B cell (primary cell): ENCODE data around the gene GRXCR2. TPM values are rescaled to one million over a fixed set of nuclear protein-coding genes. Genes with fewer than 3 reads are reported as not detected.

Experiments used
- ATAC-seq: fragments of 200-7000 bp; cut with Tn5 transposase; one replicate; pipeline ENCODE4 v1.10.0; 2021; ENCODE audit warnings: low read depth, mild to moderate bottlenecking, moderate number of reproducible peaks, moderate library complexity
- CTCF ChIA-PET: fragments of 350-600 bp; sonication (Branson Sonifier 250); formaldehyde crosslinking; loops from one replicate; lab custom pipeline; 2021; ENCODE audit warnings: antibody characterized with exemption, inconsistent platforms; lab: Charles Lee
- POLR2A ChIA-PET: fragments of 350-600 bp; sonication (Branson Sonifier 250); formaldehyde crosslinking; loops from one replicate; lab custom pipeline; 2021; ENCODE audit warnings: antibody characterized with exemption; lab: Charles Lee
- DNase-seq: peaks from one replicate; pipeline ENCODE4 v3.0.0; 2013
- H2AFZ ChIP-seq: 2 replicates; pipeline ENCODE4 v1.6.1; 2012; ENCODE audit warnings: mild to moderate bottlenecking, low read depth, low read length; ENCODE audit not compliant: insufficient read depth, poor library complexity, severe bottlenecking
- H3K27ac ChIP-seq, 2 donors: 1 replicate in 1 of 2; 2 replicates in 1 of 2; pipeline ENCODE4 v1.5.1; 2012 to 2013; ENCODE audit warnings: low read length in 2 of 2, mild to moderate bottlenecking in 2 of 2, moderate library complexity in 1 of 2
- H3K27me3 ChIP-seq, 4 experiments: fragments of 200-600 bp in 1 of 4; sonication (generic) in 1 of 4; replicated peaks in 1 of 4; 1 replicate in 2 of 4; 2 replicates in 2 of 4; pipeline versions ENCODE4 v1.6.1 to v1.7.0; 2013 to 2016; ENCODE audit warnings: low read length in 3 of 4, mild to moderate bottlenecking in 2 of 4, mixed read lengths in 1 of 4, moderate library complexity in 1 of 4; ENCODE audit not compliant: insufficient read depth in 4 of 4, control insufficient read depth in 3 of 4; ENCODE audit errors: control extremely low read depth in 1 of 4
- H3K36me3 ChIP-seq, 2 experiments: replicated peaks in 1 of 2; 1 replicate in 1 of 2; 2 replicates in 1 of 2; pipeline versions ENCODE4 v1.6.1 to v1.7.1; 2013; ENCODE audit warnings: low read length in 1 of 2; ENCODE audit not compliant: insufficient read depth in 2 of 2, control insufficient read depth in 1 of 2; ENCODE audit errors: control extremely low read depth in 1 of 2, extremely low read depth in 1 of 2
- H3K4me1 ChIP-seq, 2 donors: fragments of 200-600 bp in 1 of 2; sonication (generic) in 1 of 2; 1 replicate in 1 of 2; 2 replicates in 1 of 2; pipeline versions ENCODE4 v1.5.1 to v1.6.1; 2013 to 2017; ENCODE audit warnings: low read length in 2 of 2; ENCODE audit not compliant: control insufficient read depth in 2 of 2, insufficient read depth in 2 of 2
- H3K4me2 ChIP-seq: replicated peaks from 2 replicates; pipeline ENCODE3; 2012; ENCODE audit warnings: mild to moderate bottlenecking, low read depth, low read length; ENCODE audit not compliant: poor library complexity, severe bottlenecking
- H3K4me3 ChIP-seq, 5 experiments: fragments of 200-600 bp in 1 of 5; sonication (generic) in 1 of 5; 1 replicate in 3 of 5; 2 replicates in 2 of 5; pipeline versions ENCODE4 v1.5.1 to v1.7.0; 2011 to 2016; ENCODE audit warnings: low read length in 4 of 5, mild to moderate bottlenecking in 4 of 5, low read depth in 2 of 5, control low read depth in 1 of 5, moderate library complexity in 1 of 5; ENCODE audit not compliant: insufficient read depth in 1 of 5; ENCODE audit errors: control extremely low read depth in 1 of 5, extremely low read depth in 1 of 5
- H3K79me2 ChIP-seq: fragments of 200-600 bp; sonication (generic); one replicate; pipeline ENCODE4 v1.6.0; 2016; ENCODE audit warnings: low read length; ENCODE audit not compliant: control insufficient read depth, insufficient read depth
- H3K9ac ChIP-seq: fragments of 200-600 bp; sonication (generic); 2 replicates; pipeline ENCODE4 v1.6.1; 2017; ENCODE audit warnings: mild to moderate bottlenecking, low read length, moderate library complexity
- H3K9me3 ChIP-seq, 3 donors: one replicate each; pipeline versions ENCODE4 v1.6.1 to v1.7.1; 2013; ENCODE audit warnings: low read length in 2 of 3; ENCODE audit not compliant: control insufficient read depth in 2 of 3, insufficient read depth in 1 of 3; ENCODE audit errors: control extremely low read depth in 1 of 3
- H4K20me1 ChIP-seq: 2 replicates; pipeline ENCODE4 v1.6.0; 2012; ENCODE audit warnings: mild to moderate bottlenecking, low read length; ENCODE audit not compliant: insufficient read depth, control insufficient read depth, poor library complexity, severe bottlenecking
- H3K27ac Mint-ChIP-seq: one replicate; pipeline ENCODE4 v1.8.0; 2021; ENCODE audit warnings: mixed read lengths
- H3K27me3 Mint-ChIP-seq: one replicate; pipeline ENCODE4 v1.8.0; 2021; ENCODE audit warnings: mixed read lengths
- H3K4me1 Mint-ChIP-seq: one replicate; pipeline ENCODE4 v1.8.0; 2021; ENCODE audit warnings: mixed read lengths
- H3K4me3 Mint-ChIP-seq: one replicate; pipeline ENCODE4 v1.8.0; 2021; ENCODE audit warnings: mixed read lengths
- H3K9me3 Mint-ChIP-seq: one replicate; pipeline ENCODE4 v1.8.0; 2022; ENCODE audit warnings: mixed read lengths; ENCODE audit not compliant: insufficient read depth
- EZH2 ChIP-seq: IDR thresholded peaks from 2 replicates; pipeline ENCODE4 v1.6.1; 2012; ENCODE audit warnings: borderline replicate concordance, low read depth, mild to moderate bottlenecking, moderate library complexity, low read length; ENCODE audit not compliant: insufficient read depth, poor library complexity, severe bottlenecking
- WGBS: methylation state at CpG from one replicate; pipeline ENCODE4 v1.1.5; 2013; ENCODE audit warnings: missing lambda C conversion rate; ENCODE audit not compliant: insufficient coverage; 5-methylcytosine and 5-hydroxymethylcytosine counted together
- intact Hi-C: fragments of 100-400 bp; cut with micrococcal nuclease; formaldehyde crosslinking; loops from one replicate; pipeline ENCODE4 v1.10.0; 2022
- polyA plus RNA-seq: library from polyadenylated mRNA; depleted of rRNA; stranded (reverse); fragments of >200 nt; gene quantifications from 2 replicates; pipeline ENCODE4 v1.2.3, GENCODE V29; 2012
- total RNA-seq, 2 donors: library from RNA; stranded (reverse); fragments of 120-200 nt in 1 of 2; gene quantifications; 1 replicate in 1 of 2; 2 replicates in 1 of 2; pipeline versions ENCODE4 v1.2.3 to v1.2.4, GENCODE V29; 2013 to 2022
- TF ChIP-seq, protein P1 (sequence below): fragments of 200-600 bp; IDR thresholded peaks from one replicate; pipeline ENCODE4 v1.8.0; 2022; ENCODE audit warnings: antibody characterized with exemption, mild to moderate bottlenecking

The GRXCR2 gene
- total and polyA plus RNA-seq, 2 donors (not counting 1 experiment from before 2014, with no cell fraction given) = not detected

DNA sequence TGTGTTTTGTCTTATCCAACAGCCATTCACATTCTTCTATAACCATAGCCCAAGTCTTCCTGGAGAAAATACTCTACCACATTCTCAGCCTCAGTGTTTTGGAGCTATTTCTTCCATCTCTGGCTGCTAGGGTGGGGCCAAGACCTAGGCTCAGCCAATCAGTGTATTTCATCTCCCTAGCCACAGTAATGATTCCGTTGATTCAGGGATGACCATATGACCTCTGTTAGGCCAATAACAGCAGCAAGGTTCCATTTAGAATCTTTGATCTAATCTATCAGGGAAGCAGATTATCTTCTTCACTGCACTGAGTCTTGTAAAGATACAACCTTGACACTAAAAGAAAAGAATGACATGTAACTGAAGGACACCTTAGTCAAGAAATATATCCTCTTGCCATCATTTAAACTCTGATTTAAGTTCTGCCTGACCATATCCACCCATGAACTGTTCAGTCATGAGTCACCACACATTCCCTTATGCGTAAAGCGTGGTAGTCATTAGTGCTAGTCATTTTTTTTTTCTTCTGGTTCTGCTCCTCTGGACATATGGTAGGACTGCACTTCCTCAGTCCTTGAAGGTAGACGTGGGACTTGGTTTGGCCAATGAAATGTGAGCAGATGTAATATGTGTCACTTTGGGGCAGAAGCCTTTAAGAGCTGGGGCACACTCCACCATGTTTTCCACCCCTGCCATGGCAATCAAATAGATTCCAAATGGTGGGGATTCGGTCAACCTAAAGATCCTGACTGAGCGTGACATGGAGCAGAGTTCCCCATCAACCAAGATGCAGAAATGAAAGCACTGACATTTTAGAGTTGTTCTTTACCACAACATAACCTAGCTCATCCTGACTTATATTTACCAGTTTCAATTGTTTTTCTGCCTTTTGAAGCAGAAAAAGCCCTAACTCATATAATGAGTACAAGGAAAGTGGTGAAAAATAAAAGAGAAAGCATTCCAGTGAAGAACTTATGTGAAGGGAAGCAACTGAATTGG is 25.0 kb downstream of the GRXCR2 start:
- Mint-ChIP-seq H3K9me3 (peaks cover 4% of the 10 kb centered on the region), H3K27me3 (peaks cover 25% of the 10 kb centered on the region), H3K27ac (no peak overlapping the region), H3K4me1 (no peaks in the 10 kb centered on the region), H3K4me3 (no peak overlapping the region)
- H3K4me2 ChIP-seq = no peak overlapping the region
- WGBS = 71% methylated on average over 1 of the region's 6 CpGs
- H3K9ac ChIP-seq = no peak overlapping the region
- H3K9me3 ChIP-seq = no peaks in the 10 kb centered on the region
- H3K4me3 ChIP-seq = no peak overlapping the region
- no peaks in the 10 kb centered on the region for H3K79me2 ChIP-seq
- ChIA-PET POLR2A (no interaction called here), CTCF (no interaction called here)
- peaks cover 0 to 6% (median 0%) of the 10 kb centered on the region in 4 experiments for H3K27me3 ChIP-seq
- DNase-seq (no peak), ATAC-seq (no peak)
- H3K36me3 ChIP-seq = no peaks in the 10 kb centered on the region
- no peaks in the 10 kb centered on the region for H4K20me1 ChIP-seq
- no peaks in the 10 kb centered on the region for H3K4me1 ChIP-seq
- H2AFZ ChIP-seq = no peak overlapping the region
- no peak overlapping the region for H3K27ac ChIP-seq
- no peak for TF ChIP-seq EZH2
- TF ChIP-seq, protein P1, sequence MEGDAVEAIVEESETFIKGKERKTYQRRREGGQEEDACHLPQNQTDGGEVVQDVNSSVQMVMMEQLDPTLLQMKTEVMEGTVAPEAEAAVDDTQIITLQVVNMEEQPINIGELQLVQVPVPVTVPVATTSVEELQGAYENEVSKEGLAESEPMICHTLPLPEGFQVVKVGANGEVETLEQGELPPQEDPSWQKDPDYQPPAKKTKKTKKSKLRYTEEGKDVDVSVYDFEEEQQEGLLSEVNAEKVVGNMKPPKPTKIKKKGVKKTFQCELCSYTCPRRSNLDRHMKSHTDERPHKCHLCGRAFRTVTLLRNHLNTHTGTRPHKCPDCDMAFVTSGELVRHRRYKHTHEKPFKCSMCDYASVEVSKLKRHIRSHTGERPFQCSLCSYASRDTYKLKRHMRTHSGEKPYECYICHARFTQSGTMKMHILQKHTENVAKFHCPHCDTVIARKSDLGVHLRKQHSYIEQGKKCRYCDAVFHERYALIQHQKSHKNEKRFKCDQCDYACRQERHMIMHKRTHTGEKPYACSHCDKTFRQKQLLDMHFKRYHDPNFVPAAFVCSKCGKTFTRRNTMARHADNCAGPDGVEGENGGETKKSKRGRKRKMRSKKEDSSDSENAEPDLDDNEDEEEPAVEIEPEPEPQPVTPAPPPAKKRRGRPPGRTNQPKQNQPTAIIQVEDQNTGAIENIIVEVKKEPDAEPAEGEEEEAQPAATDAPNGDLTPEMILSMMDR = no peak
- intact Hi-C loops = no loop called here

DNA sequence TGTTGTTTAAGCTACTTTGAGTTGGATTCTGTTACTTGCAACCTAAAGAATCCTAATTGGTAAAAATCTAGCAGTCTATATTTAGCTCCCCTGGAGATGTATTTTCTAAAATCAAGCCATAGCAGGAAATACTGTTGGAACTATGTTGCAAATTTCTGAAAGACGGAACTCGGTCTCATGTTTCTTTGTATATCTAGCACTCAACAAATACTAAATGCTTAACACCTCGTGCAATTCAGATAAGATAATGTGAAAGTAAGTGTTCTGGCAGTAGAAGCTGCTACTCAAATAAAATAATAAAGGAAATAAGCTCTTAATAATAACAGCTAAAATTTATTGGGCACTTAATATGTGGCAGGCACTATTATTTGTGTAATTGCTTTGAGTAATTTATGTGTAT is 26.7 kb downstream of the GRXCR2 start:
- CTCF ChIA-PET = no interaction called here
- WGBS = no CpG with 5 or more reads among the region's 3 CpGs
- TF ChIP-seq, protein P1 = no peak

More for the DNA sequence above, 26.7 kb downstream of the GRXCR2 start:
- Histone ChIP-seq H3K27me3 (peaks cover 0 to 6% (median 0%) of the 10 kb centered on the region in 4 experiments), H3K27ac (no peak overlapping the region), H2AFZ (no peak overlapping the region), H3K4me1 (no peaks in the 10 kb centered on the region), H3K4me2 (no peak overlapping the region), H3K36me3 (no peaks in the 10 kb centered on the region), H4K20me1 (no peaks in the 10 kb centered on the region), H3K9me3 (no peaks in the 10 kb centered on the region), H3K4me3 (no peak overlapping the region), H3K9ac (no peak overlapping the region), H3K79me2 (no peaks in the 10 kb centered on the region)
- POLR2A ChIA-PET = no interaction called here
- Mint-ChIP-seq H3K9me3 (peaks cover 4% of the 10 kb centered on the region), H3K27me3 (peaks cover 28% of the 10 kb centered on the region), H3K4me3 (no peak overlapping the region), H3K27ac (no peak overlapping the region), H3K4me1 (no peaks in the 10 kb centered on the region)
- no peak for ATAC-seq
- intact Hi-C loops = no loop called here
- no peak for DNase-seq
